Activated B cell treated with CpG ODN at 0.5 μM for 24 hours (primary cell): ENCODE measurements around the gene SLC26A11. TPM values are rescaled to one million over a fixed set of nuclear protein-coding genes. Genes with fewer than 3 reads are reported as not detected.

Experiments used
- ATAC-seq: fragments of 200-7000 bp; cut with Tn5 transposase; one replicate; pipeline ENCODE4 v1.10.0; 2021; ENCODE audit warnings: low read depth, mild to moderate bottlenecking, moderate library complexity
- CTCF ChIA-PET: fragments of 350-600 bp; sonication (Branson Sonifier 250); formaldehyde crosslinking; loops from one replicate; lab custom pipeline; 2021; ENCODE audit warnings: antibody characterized with exemption; lab: Charles Lee
- POLR2A ChIA-PET: fragments of 350-600 bp; sonication (Branson Sonifier 250); formaldehyde crosslinking; loops from one replicate; lab custom pipeline; 2021; ENCODE audit warnings: antibody characterized with exemption; lab: Charles Lee
- DNase-seq: peaks from one replicate; pipeline ENCODE4 v3.0.0; 2022
- H3K27ac Mint-ChIP-seq: one replicate; pipeline ENCODE4 v1.8.0; 2020; ENCODE audit warnings: mixed read lengths
- H3K27me3 Mint-ChIP-seq: one replicate; pipeline ENCODE4 v1.8.0; 2021; ENCODE audit warnings: mixed read lengths
- H3K36me3 Mint-ChIP-seq: one replicate; pipeline ENCODE4 v1.8.0; 2021; ENCODE audit warnings: low read depth, mixed read lengths
- H3K4me1 Mint-ChIP-seq: one replicate; pipeline ENCODE4 v1.8.0; 2021; ENCODE audit warnings: mixed read lengths
- H3K4me3 Mint-ChIP-seq: one replicate; pipeline ENCODE4 v1.8.0; 2020; ENCODE audit warnings: mild to moderate bottlenecking, mixed read lengths
- H3K9me3 Mint-ChIP-seq: one replicate; pipeline ENCODE4 v1.8.0; 2020; ENCODE audit warnings: mixed read lengths
- intact Hi-C: fragments of 100-400 bp; cut with micrococcal nuclease; formaldehyde crosslinking; loops from one replicate; pipeline ENCODE4 v1.15.1; 2024
- total RNA-seq: library from RNA; stranded (reverse); gene quantifications from 2 replicates; pipeline ENCODE4 v1.2.3, GENCODE V29; 2022
- TF ChIP-seq, protein P1 (sequence below): fragments of 200-600 bp; IDR thresholded peaks from one replicate; pipeline ENCODE4 v1.8.0; 2022; ENCODE audit warnings: antibody characterized with exemption, mild to moderate bottlenecking

The SLC26A11 gene
- total RNA-seq, 1 donor from 2014 or later, result 8.4 TPM

DNA sequence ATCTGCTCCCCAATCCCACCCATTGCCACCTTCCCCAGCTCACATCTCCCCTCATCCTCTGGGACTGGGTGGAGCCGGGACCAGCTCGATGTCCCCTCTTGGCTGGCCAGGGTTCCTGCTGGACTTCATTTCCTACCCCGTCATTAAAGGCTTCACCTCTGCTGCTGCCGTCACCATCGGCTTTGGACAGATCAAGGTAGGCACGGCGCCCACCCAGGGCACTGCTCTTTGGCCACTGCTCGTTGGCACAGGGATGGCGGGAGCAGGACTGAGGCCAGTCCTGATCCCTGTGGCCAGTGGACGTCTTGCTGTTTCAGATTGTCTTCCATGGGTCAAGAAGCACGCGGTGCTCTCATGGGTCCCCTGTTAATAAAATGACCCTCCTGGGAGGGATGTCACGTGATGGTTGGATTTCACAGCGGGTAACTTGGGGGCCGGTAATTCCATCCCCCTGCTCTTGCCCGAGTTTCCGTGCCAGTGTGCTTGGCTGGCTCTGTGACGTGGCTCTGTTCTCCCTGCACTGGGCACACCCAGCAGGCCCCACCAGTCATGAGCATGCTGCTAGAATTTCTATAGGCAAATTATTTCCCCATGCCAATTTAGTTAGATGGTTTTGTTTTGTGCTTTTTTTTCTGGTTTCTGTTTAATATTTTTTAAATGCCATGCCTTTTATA is 3.1 kb downstream of the SLC26A11 start:
- DNase-seq (no peak), ATAC-seq (no peak)
- H3K4me3 Mint-ChIP-seq, result no peak overlapping the region
- H3K9me3 Mint-ChIP-seq, result no peaks in the 10 kb centered on the region
- TF ChIP-seq, protein P1, sequence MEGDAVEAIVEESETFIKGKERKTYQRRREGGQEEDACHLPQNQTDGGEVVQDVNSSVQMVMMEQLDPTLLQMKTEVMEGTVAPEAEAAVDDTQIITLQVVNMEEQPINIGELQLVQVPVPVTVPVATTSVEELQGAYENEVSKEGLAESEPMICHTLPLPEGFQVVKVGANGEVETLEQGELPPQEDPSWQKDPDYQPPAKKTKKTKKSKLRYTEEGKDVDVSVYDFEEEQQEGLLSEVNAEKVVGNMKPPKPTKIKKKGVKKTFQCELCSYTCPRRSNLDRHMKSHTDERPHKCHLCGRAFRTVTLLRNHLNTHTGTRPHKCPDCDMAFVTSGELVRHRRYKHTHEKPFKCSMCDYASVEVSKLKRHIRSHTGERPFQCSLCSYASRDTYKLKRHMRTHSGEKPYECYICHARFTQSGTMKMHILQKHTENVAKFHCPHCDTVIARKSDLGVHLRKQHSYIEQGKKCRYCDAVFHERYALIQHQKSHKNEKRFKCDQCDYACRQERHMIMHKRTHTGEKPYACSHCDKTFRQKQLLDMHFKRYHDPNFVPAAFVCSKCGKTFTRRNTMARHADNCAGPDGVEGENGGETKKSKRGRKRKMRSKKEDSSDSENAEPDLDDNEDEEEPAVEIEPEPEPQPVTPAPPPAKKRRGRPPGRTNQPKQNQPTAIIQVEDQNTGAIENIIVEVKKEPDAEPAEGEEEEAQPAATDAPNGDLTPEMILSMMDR, result no peak
- H3K36me3 Mint-ChIP-seq, result peaks cover 3% of the 10 kb centered on the region
- ChIA-PET POLR2A (no interaction called here), CTCF (no interaction called here)
- peaks cover 18% of the 10 kb centered on the region for H3K4me1 Mint-ChIP-seq
- no peaks in the 10 kb centered on the region for H3K27me3 Mint-ChIP-seq
- intact Hi-C loops, result no loop called here
- H3K27ac Mint-ChIP-seq, result no peak overlapping the region

- ChIA-PET CTCF (no interaction called here), POLR2A (no interaction called here)
- H3K9me3 Mint-ChIP-seq, result no peaks in the 10 kb centered on the region
- no peak for DNase-seq
- intact Hi-C loops, result no loop called here
- H3K4me1 Mint-ChIP-seq, result peaks cover 12% of the 10 kb centered on the region
- ATAC-seq, result no peak
- TF ChIP-seq, protein P1, result no peak
- no peak overlapping the region for H3K27ac Mint-ChIP-seq
- H3K4me3 Mint-ChIP-seq, result no peak overlapping the region
- H3K27me3 Mint-ChIP-seq, result no peaks in the 10 kb centered on the region
- peaks cover 3% of the 10 kb centered on the region for H3K36me3 Mint-ChIP-seq
Observed at GRCh38 chr17:80223838-80224497, 3.7 kb downstream of the SLC26A11 start.

- peaks cover 5% of the 10 kb centered on the region for H3K4me1 Mint-ChIP-seq
- POLR2A ChIA-PET, result interaction anchor here (0.6 kb wide), 1 partner anchor 170 kb away, joined by 5 read pairs; no protein-coding TSS in a partner anchor
- ATAC-seq (no peak), DNase-seq (no peak)
- H3K4me3 Mint-ChIP-seq, result no peak overlapping the region
- no peaks in the 10 kb centered on the region for H3K27me3 Mint-ChIP-seq
- intact Hi-C loops, result no loop called here
- H3K9me3 Mint-ChIP-seq, result no peaks in the 10 kb centered on the region
- CTCF ChIA-PET, result no interaction called here
- TF ChIP-seq, protein P1, result no peak
- H3K36me3 Mint-ChIP-seq, result peaks cover under 1% of the 10 kb centered on the region
- H3K27ac Mint-ChIP-seq, result no peak overlapping the region
Observed at GRCh38 chr17:80224683-80225082, 4.5 kb downstream of the SLC26A11 start.

- Mint-ChIP-seq H3K9me3 (no peaks in the 10 kb centered on the region), H3K4me1 (peaks cover 2% of the 10 kb centered on the region), H3K27me3 (no peaks in the 10 kb centered on the region), H3K36me3 (peaks cover under 1% of the 10 kb centered on the region), H3K27ac (no peak overlapping the region), H3K4me3 (no peak overlapping the region)
- intact Hi-C loops, result no loop called here
- CTCF ChIA-PET, result interaction anchor here (1.1 kb wide), 1 partner anchor 29 kb away, joined by 3 read pairs; no protein-coding TSS in a partner anchor
- POLR2A ChIA-PET, result interaction anchor here (0.6 kb wide), 1 partner anchor 170 kb away, joined by 5 read pairs; no protein-coding TSS in a partner anchor
- DNase-seq, result no peak
- ATAC-seq, result no peak
- TF ChIP-seq, protein P1, result no peak
Observed at GRCh38 chr17:80225230-80225629, 5.0 kb downstream of the SLC26A11 start.

DNA sequence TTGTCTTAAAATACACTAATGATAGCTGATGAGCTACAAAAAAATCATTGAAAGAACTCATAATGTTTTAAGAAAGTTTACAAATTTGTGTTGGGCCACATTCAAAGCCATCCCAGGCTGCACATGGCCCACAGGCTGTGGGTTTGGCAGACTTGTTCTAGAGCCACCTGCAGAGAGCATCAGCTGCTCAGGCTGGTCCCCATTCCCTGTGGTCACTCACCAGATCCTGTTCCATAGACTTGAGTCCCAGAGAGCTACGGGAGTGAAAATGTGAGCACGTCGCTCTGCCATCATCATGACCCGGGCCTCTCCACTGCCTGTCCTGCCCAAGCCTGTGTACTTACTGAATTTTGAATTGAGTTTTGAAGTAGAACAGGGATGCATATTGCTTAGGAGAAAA is 6.9 kb downstream of the SLC26A11 start:
- DNase-seq, result no peak
- H3K27me3 Mint-ChIP-seq, result no peaks in the 10 kb centered on the region
- ChIA-PET CTCF (interaction anchor here (0.7 kb wide), 1 partner anchor 31 kb away, joined by 3 read pairs; no protein-coding TSS in a partner anchor), POLR2A (no interaction called here)
- H3K36me3 Mint-ChIP-seq, result peaks cover 6% of the 10 kb centered on the region
- no peak overlapping the region for H3K4me3 Mint-ChIP-seq
- H3K9me3 Mint-ChIP-seq, result peaks cover 4% of the 10 kb centered on the region
- intact Hi-C loops, result no loop called here
- H3K4me1 Mint-ChIP-seq, result no peaks in the 10 kb centered on the region
- TF ChIP-seq, protein P1, result no peak
- H3K27ac Mint-ChIP-seq, result no peak overlapping the region
- ATAC-seq, result no peak
